Measurements from ENCODE around the gene TMED4.

The TMED4 gene

DNA sequence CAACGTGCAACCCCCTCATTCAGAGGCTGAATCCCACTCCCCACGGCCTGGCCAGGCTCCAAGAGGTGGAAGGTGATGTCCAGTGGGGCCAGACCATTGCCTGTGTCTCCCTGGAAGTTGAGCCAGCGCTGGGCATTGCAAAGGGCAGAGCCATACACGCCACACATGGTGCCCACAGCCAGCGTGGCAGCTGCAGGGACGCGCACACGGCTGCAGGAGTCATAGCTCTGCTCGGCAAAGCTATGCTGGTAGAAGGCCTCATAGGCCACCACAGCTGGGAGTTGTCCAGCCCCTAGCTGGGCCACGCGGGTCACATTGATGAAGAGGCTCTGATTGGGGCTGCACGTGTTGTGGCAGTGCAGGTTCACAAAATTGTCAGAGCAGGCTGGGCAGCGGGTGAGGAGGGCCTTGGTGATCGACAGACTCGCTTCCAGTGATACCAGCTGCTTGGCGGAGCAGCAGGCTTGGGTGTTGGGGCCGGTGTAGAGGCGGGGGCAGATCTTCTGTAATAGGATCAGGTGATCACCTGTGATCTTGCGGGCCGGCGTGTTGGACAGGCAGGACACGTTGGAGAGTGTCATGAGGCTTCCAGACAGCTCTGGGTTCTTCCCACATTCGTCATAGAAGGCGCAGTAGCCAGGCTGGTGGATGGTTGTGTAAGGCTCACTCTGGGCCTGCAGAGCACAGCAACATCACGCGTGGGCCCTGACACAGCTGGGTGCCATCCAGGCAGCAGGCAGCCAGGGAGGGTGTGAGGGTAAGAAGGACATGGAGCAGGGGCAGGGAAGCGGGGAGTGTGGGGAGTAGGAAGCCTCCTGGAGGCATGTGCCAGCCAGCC is 42.1 kb downstream of the TMED4 start:
- no peak for DNase-seq

DNA sequence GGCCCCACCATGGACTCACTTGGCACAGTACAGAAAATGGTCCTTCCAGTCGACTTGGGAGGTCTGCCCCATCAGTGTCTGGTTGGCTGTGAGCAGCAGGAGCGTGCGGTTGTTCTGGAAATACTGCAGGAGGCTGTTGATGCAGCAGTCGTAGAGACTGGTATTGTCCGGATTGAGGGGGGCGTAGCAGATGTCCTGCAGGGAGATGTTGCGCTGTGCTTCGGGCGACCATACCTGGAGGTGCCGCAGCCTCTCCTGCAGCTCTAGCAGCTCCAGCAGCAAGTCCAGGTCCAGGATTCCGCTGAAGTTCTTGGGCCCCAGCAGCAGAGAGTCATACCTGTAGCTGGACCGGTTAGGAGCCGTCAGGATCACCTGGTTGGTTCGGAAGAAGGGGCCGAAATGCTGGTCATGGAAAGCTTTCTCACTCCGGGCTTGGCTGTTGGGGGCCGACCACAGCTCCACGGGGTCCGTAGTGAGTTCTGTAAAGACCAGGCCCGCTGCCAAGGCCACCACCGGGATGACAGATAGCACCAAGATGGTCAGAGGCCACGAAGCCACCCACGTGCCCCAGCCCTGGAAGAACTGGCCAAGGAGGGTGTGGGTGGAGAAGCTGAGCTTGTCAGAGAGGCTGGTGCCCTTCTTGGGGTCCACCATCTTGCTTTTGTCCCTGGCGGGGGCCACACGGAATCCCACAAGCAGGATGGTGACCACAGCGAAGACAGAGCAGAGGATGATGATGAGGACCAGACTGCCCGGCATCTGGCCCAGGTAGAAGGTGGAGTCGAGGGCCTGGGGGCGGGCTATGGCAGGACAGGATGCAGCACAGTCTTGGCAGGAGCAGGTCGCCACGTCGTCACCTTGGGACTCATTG is 43.0 kb downstream of the TMED4 start:
- no peak for DNase-seq

DNA sequence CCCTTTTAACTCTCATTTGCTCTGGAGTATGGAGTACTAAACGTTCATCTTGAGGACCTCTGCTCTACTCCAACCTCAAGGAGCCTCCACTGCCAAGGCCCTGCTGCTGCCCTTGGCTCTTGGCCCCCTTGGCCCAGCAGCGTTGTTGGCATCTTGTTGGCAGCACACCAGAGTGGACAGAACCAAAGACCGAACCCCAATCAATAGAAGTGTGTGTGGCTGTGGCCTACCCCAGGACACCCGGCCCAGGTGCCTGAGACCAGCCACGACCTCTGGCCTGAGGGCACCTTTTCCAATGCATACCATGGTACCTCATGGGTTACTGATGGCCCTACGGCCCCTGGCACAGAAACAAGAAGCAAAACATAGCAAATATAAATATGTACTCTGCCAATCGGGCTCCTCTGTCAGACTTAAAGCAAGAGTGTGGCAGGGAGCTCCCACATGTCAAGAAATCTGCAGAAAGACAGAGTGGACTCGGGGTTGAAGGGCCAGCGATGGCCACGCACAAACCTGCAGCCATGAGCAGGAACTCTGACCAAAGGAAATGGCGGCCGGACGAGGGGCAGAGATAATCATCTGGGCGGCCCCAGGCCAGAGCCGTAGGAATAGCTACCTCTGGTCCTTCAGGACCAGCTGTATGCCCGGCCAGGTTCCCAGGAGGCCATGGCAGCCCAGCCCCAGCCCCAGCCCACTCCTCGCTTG is 43.8 kb downstream of the TMED4 start:
- DNase-seq, result no peak

DNA sequence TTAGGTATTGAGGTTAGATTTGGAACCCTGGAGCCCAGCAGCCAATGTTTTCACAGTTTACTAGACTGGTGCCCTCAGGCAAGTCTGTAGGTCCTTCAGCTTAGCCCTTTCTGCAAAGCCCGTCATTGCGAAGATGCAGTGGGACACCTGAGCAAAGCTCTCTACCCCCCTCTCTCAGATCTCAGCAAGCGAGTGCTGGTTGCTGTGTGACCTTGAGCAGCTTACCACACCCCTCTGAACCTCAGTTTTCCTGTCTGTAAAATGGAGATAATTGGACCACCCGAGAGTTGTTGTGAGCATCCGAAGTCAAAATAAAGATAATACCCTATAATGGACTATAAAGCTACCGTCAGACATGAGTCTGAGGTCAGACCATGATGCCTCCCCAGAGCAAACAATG is 44.6 kb downstream of the TMED4 start:
- no peak for DNase-seq

DNA sequence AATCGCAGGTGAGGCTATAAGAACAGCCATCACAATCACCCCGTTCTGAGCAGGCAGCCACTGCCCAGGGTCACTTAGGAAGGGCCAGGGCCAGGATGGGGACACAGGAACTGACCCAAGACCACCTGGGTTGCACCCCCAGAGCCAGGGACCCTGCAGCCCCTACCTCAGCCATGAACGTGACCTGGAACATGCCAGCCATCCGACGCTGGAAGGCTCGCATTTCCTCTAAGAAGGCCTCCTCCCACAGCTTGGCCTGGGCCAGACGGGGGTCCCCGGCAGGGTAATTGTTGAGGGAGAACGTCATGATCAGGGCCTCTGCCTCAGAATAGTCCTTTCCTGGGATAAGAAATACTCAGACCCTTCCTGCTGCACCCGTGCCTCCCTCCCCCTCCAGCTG is 45.9 kb downstream of the TMED4 start:
- no peak for DNase-seq

DNA sequence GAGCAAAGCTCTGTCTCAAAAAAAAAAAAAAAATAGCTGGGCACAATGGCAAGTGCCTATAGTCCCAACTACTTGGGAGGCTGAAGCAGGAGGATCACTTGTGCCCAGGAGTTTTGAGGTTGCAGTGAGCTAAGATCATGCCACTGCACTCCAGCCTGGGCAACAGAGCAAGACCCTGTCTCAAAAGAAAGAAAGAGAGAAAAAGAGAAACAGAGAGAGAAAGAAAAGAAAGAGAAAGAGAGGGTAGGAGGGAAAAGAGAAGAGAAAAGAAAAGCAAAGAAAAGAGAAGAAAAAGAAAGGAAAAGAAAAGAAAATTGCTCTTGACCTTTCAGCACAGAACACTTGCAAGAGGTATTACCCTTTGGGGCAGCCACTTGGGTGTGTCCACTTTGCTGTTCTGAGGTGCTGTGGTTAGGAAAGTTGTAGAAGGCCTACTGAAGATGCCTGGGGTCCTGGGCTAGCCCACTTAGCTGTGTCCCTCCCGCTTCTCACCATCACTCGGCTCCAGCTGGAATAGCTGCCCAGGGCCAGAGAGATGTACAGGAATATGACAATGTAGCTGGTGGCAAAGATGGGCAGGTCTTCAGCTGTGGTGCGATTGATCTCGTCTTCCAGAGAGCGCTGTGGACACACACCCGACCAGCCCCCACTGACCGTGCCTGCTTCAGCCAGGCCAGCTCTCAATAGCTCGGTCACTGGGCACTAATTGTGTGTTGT is 46.5 kb downstream of the TMED4 start:
- no peak for DNase-seq

DNA sequence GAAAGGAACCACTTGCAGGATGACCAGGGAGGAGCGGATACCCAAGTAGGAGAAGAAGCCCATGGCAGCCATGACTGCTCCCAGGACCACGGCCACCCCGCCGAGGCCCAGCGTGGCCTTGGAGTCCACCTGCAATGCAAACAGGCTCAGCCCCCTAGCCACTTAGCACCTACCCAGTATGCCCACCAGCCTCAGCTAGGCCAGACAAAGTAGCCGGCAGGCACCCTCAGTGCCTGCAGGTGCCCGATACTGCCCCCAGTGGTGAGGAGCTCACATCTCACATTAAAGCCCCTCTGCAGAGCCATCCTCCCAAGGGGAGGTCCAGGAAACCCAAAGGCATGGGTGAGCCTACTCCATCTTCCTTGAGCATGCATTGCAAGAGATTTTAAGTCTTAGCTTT is 47.5 kb downstream of the TMED4 start:
- DNase-seq, result peak; percentile 60

DNA sequence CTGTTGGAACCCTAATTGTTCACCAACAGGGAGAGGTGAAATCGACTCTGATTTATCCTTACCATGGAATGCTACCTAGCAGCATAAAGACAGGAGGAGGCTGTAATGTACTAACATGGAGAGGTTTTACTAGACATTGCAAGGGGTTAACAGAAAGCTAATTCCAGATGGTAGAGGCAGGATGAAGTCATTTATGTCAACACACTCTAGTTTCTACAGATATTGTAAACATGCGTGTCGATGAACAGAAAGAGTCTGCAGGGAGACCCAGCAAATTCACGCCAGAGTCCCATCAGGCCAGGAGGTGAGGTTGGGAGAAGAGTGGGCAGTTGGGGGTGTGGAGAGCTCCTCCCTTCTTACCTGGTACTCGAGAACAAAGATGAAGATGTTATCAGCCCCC is 47.9 kb downstream of the TMED4 start:
- peak; percentile 5 for DNase-seq

DNA sequence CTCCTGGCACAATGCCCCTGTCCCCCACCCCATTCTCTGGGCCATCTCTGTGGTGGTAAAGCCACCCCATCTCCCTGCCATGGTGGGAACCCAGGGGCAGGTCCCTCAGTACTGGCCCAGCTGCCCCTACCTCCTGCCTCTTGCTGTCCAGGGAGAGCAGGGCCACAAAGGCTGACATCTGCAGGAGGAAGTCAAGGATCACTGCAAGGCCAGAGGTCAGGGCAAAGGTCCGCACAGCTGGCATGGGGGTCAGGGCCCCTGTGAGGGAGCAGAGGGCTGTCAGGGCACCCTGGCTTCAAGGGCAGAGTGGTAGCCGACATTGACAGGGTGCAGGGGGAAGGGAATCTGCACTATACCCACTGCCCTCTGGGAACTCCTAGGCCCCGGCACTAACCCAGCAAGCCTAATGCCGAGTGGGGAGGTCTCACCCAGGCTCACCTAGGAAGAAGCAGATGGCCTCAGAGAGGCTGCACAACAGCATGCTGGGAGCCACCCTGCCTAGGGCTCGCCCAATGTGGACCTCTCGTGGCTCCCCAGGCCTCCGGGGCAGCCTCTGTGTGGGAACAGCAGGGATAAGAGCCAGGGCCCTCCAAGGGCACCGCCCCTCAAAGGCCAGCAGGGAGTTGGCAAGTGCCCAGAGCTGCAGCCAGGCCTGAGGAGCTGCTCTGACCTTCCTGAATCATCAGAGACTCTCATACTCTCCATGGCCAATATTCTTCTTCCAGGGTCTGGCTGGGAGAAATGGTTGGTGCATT is 48.6 kb downstream of the TMED4 start:
- DNase-seq, result no peak

DNA sequence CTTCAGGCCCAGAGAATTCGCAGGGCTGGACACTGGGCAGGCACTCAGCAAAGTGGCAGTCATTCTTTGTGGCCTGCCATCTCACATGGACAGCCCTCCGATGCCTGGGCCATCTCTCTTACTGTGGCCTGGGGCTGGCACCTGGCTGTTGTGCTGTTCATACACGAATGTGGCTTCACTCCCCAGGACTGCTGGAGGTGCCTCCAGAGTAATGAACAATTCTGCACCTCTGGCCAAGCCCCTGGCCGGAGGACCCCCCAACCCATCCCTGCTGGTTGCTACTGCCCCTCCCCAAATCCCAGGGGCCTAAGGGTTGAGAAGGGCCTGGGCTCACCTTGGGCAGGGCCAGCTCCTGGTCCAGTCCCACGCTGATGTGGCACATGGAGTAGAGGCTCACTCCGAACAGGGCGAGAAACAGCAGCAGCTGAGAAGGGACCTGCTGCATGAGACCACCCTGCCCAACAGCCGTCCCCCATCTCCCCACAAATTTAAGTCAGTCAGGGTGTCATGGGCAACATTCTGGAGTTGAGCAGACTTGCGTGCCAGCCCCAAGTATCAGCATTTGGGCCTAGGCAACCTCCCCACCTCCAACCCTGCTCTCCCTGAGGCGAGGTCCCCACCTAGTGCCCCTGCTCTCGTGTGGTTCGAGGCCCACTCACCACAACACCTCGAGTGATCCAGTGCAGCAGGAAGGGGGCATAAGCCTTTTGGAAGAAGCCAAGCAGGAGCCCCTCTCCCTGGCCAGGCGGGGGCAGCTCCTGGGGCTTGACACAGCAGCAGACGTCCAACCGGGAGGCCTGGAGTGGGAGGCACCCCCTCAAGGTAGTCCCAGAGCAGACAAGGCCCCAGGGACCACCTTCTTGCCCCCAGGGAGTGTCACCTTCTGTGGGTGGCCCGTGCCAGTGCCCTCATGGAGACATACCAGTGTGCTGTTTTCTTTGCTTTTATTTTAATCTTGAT is 50.3 kb downstream of the TMED4 start:
- DNase-seq, result no peak

DNA sequence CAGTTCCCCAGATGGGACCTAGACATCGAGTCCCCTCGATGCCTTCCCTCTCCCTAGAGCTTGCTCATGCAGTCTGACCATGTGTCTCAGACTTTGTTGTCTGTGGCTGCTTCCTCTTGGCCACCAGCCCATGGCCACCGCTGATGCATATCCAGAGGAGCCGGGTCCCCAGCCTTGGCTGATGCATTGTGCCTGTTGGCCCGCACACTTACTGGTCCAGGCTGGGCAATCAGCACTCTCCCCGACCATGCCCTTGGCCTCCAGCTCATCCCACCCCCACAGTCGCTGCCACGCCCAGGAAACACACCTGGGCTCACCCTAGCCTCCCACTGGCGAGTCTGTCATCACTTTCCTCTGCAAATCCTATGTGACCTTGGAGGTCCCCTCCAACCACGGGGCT is 51.0 kb downstream of the TMED4 start:
- no peak for DNase-seq

All from eye (tissue), 1 donor.